Measurements from ENCODE around the gene TSHZ2. TPM values are rescaled to one million over a fixed set of nuclear protein-coding genes. Genes with fewer than 3 reads are reported as not detected.

TSHZ2 gene
- total and polyA plus RNA-seq, 2 donors (not counting 3 experiments of a cell fraction or from before 2014, with no cell fraction given): not detected

DNA sequence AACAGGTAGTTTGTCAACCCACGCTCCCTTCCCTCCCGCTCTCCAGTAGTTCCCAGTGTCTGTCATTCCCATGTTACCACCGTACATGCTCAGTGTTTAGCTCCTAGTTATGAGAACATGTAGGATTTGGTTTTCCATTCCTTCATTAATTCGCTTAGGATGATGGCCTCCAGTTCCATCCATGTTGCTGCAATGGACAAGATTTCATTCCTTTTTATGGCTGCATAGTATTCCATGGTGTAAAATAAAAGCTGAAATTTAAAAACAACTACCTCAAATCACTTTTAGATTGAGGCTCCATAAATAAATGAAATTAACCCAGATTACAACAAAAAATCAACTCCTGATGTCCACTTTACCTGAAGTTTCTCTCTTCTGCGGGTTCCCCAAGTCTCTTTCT, 430.9 kb downstream of the TSHZ2 start:
- H3K4me2 ChIP-seq (ENCODE audit: insufficient read depth, low read length): no peak overlapping the region
- H3K36me3 ChIP-seq (ENCODE audit: control insufficient read depth in 2 of 2, extremely low read depth in 1 of 2, insufficient read depth in 2 of 2, low read length in 2 of 2): no peaks in the 10 kb centered on the region
- no peak overlapping the region for H3K4me3 ChIP-seq (replicated peaks in 1 of 3; ENCODE audit: insufficient read depth in 1 of 3, low read depth in 1 of 3, low read length in 3 of 3)
- FAIRE-seq (no peak), DNase-seq (ENCODE audit: low read depth, low spot score) (no peak)
- BruUV-seq (replicated peaks): no TSS peak
- H3K9ac ChIP-seq (replicated peaks; ENCODE audit: extremely low read depth, insufficient read depth, low read length): no peak overlapping the region
- intact Hi-C loops (cut with micrococcal nuclease): no loop called here
- no peaks in the 10 kb centered on the region for H3K79me2 ChIP-seq (ENCODE audit: control insufficient read depth, insufficient read depth, low read length)
- no peaks in the 10 kb centered on the region for H3K27me3 ChIP-seq (ENCODE audit: control insufficient read depth in 2 of 2, insufficient read depth in 2 of 2, low read length in 2 of 2)
- no peak overlapping the region for H3K27ac ChIP-seq (ENCODE audit: insufficient read depth, low read depth, low read length)
- no peaks in the 10 kb centered on the region for H4K20me1 ChIP-seq (replicated peaks; ENCODE audit: control insufficient read depth, extremely low read depth, insufficient read depth, low read length)
- no peak overlapping the region for H2AFZ ChIP-seq (ENCODE audit: low read depth, low read length)
- no peaks in the 10 kb centered on the region for H3K9me3 ChIP-seq (replicated peaks; ENCODE audit: control insufficient read depth, insufficient read depth, low read length)
- TF ChIP-seq JUN (IDR thresholded peaks at IDR 0.05; ENCODE audit: borderline replicate concordance, insufficient read depth, insufficient read length, low read depth) (no peak), POLR2AphosphoS5 (IDR thresholded peaks at IDR 0.05; ENCODE audit: insufficient read depth, low read depth, low read length) (no peak), MYC (IDR thresholded peaks at IDR 0.05; ENCODE audit: low read depth, low read length) (no peak), EZH2 (IDR thresholded peaks at IDR 0.05; ENCODE audit: borderline replicate concordance, low read depth, low read length, severe bottlenecking) (no peak), POLR2A (IDR thresholded peaks at IDR 0.05; ENCODE audit: low read depth, low read length) (no peak), GATA2 (IDR thresholded peaks at IDR 0.05; ENCODE audit: insufficient read depth, insufficient read length, low read depth, low read length) (no peak), FOS (IDR thresholded peaks at IDR 0.05; ENCODE audit: borderline replicate concordance, insufficient read depth, low read length) (no peak), MAX (IDR thresholded peaks at IDR 0.05; ENCODE audit: insufficient read depth, insufficient read length) (no peak)
- TF ChIP-seq, protein P1, sequence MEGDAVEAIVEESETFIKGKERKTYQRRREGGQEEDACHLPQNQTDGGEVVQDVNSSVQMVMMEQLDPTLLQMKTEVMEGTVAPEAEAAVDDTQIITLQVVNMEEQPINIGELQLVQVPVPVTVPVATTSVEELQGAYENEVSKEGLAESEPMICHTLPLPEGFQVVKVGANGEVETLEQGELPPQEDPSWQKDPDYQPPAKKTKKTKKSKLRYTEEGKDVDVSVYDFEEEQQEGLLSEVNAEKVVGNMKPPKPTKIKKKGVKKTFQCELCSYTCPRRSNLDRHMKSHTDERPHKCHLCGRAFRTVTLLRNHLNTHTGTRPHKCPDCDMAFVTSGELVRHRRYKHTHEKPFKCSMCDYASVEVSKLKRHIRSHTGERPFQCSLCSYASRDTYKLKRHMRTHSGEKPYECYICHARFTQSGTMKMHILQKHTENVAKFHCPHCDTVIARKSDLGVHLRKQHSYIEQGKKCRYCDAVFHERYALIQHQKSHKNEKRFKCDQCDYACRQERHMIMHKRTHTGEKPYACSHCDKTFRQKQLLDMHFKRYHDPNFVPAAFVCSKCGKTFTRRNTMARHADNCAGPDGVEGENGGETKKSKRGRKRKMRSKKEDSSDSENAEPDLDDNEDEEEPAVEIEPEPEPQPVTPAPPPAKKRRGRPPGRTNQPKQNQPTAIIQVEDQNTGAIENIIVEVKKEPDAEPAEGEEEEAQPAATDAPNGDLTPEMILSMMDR (IDR thresholded peaks at IDR 0.05; ENCODE audit: extremely low read depth in 1 of 2, insufficient read depth in 1 of 2, low read depth in 1 of 2, low read length in 2 of 2): no peak
- dilution Hi-C loops (cut with MboI; ENCODE audit: extremely low pct_ligation_motif_present, low sequenced_read_pairs): no loop called here
- ChIA-PET POLR2A (no interaction called here), CTCF (no interaction called here)
- H3K4me1 ChIP-seq (ENCODE audit: control insufficient read depth, extremely low read depth, insufficient read depth, low read length): no peaks in the 10 kb centered on the region
- H3K9me1 ChIP-seq (replicated peaks; ENCODE audit: control insufficient read depth, extremely low read depth, insufficient read depth, low read length): no peaks in the 10 kb centered on the region
